Endometrial microvascular endothelial cells (primary cell): Measurements from ENCODE around the gene AGAP3. TPM values are rescaled to one million over a fixed set of nuclear protein-coding genes. Genes with fewer than 3 reads are reported as not detected.

ENCODE experiments used
- in situ Hi-C: cut with HindIII; loops from 2 replicates; pipeline ENCODE4 v1.10.0; 2017; ENCODE audit warnings: low sequenced_read_pairs, low pct_unique_long_range_greater_than_20kb; ENCODE audit errors: inconsistent ontology term
- total RNA-seq: library from RNA; depleted of rRNA; stranded (reverse); fragments of >200 nt; gene quantifications from one replicate; pipeline ENCODE4 v1.2.3, GENCODE V29; 2015; ENCODE audit errors: inconsistent ontology term

The AGAP3 gene
- total RNA-seq, 1 donor from 2014 or later: 52.1 TPM

DNA sequence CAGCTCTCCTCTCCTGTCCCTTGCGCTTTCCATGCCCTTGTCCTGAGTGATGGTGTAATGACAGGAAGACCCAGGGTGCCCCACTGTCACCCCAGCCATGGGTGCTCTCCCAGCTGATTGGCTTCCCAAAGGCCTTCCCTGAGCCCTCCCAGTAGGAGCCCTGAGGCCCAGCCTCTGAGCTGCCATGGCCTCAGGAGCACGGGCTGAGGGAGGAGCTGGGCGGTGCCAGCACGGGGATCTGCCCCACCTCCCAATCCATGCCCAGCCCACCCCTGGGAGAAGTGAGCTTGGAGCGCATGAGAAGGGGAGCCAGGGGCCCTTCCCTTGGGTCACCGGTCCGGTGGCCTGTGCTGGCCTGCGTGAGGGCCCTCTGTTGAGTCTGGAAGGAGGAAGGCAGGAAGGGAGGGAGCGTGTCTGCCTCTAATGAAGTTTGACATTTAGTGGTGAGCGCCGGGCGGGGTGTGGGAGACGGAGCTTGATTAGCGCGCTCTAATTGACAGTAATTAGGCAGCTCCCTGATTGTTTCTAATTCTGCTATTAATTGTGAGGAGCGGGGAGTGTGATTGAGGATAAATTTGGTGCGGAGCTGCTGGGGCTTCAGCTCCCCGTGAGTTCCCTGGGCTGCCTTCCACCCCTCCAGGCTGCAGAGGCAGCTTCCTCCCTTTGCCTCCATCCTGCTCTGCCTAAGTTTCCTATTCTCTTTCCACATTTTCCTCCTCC, 53.0 kb downstream of the AGAP3 start:
- in situ Hi-C loops: no loop called here

DNA sequence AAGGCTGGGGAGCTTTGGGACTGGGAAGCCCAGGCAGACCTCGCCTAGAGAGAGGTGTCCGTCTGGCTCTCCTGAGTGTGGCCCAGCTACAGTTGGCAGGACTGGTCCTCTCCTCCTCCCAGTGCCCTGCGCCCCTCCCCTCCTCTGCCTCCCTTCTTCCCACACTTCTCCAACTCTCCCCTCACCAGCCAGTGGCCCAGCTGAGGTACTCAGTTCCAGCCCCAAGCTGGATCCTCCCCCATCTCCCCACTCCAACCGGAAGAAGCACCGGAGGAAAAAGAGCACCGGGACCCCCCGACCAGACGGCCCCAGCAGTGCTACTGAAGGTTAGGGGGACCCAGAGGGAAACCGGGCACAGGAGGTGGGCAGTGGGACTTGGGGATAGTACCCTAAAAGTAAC, 53.5 kb downstream of the AGAP3 start:
- in situ Hi-C loops: no loop called here

DNA sequence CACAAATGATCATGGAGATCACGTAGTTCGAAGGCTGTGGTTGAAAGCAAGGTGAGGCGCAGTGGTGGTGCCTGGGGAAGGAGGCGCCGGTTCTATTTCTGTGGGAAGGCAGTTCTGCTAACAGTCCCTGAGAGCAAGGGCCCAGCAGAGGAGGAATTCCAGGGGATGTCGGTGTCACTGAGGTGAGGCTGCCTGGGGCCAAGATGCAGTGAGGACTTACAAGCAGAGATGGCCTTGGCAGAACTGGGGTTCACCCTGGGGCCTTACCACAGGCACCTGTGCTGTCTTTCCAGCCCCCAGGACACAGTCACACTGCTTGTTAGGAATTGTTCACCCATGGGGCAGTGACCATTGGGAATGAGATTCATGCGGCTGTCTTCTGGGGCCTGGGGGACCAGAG, 54.6 kb downstream of the AGAP3 start:
- in situ Hi-C loops: no loop called here

DNA sequence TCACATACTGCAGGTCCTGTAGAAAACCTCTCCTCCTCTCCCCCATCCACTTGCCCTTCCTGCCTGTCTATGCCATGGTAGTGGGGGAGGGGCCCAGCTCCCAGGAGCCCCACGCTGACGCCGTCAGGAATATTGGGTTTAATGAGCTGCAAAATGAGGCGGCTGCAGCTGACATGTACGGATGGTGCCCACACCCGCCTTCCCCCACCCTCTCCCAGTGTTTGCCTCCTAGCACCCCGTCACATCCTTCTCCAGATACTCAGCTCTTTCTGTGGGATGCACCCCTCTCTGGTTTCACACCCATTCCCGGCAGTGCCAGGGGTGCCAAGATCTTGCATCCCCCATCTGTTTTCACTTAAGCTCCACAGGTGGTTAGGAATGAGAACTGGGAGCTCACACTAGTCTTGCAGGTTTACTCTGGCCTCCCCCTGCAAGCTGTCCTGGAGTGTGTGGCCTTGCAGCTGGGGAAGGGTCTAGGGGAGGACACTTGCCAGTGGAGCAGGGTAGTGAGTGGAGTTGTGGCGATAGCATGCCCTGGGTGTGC, 55.1 kb downstream of the AGAP3 start:
- in situ Hi-C loops: no loop called here

DNA sequence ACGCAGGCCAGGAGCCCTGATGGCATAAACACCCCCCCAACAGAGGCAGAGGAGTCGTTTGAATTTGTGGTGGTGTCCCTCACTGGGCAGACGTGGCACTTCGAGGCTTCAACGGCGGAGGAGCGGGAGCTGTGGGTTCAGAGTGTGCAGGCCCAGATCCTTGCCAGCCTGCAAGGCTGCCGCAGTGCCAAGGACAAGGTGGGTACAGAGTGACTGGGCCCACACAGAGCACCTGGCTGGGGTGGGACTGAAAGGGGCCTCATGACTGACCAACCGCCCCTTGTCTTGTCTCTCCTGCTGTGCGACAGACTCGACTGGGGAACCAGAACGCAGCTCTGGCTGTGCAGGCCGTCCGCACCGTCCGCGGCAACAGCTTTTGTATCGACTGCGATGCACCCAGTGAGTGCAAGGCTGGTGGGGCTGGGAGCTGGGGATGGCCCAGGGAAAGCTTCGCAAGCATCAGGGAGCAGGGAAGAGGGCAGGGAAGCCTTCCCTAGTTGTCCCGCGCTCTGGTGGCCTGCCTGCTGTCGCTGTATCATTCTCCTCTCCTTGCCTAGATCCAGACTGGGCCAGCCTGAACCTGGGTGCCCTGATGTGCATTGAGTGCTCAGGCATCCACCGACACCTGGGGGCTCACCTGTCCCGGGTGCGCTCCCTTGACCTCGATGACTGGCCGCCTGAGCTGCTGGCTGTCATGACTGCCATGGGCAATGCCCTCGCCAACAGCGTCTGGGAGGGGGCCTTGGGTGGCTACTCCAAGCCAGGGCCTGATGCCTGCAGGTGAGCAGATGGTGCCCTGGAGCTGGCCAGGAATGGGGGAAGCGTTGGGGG, 55.8 kb downstream of the AGAP3 start:
- in situ Hi-C loops: no loop called here

DNA sequence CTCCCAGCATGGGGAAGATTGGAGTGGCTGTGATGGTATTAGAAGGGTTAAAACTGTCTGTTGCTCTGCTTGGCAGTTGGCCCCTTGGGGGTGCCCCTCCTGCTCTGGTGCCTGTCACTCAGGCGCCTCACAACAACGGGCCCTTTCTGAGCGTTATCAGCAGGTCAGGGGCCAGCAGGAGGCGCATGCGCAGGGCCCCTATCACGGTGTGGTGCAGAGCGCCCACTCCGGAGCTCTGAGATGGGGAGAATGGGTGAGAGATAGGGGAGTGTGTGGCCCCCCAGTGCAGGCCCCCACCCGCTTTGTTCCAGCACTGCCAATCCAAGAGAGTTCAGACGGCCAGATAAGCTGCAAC, 56.4 kb downstream of the AGAP3 start:
- in situ Hi-C loops: no loop called here

DNA sequence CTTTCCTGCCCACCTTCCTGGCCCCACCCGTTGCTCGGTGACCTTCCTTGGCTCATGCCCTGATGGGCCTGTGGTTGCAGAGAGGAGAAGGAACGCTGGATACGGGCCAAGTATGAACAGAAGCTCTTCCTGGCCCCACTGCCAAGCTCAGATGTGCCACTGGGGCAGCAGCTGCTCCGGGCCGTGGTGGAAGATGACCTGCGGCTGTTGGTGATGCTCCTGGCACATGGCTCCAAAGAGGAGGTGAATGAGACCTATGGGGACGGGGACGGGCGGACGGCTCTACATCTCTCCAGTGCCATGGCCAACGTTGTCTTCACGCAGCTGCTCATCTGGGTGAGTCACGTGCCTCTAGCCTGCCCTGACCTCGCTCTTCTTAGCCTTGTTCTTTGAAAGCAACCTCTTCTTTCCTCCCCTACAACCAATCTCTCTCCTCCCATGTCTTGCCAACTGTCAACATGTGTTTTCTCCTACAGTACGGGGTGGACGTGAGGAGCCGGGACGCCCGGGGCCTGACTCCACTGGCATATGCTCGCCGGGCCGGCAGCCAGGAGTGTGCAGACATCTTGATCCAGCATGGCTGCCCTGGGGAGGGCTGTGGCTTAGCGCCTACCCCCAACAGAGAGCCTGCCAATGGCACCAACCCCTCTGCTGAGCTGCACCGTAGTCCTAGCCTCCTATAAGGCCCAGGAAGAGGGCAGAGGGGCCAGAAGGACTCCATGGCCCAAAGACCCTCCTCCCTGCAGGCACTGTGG, 57.2 kb downstream of the AGAP3 start:
- in situ Hi-C loops: no loop called here

DNA sequence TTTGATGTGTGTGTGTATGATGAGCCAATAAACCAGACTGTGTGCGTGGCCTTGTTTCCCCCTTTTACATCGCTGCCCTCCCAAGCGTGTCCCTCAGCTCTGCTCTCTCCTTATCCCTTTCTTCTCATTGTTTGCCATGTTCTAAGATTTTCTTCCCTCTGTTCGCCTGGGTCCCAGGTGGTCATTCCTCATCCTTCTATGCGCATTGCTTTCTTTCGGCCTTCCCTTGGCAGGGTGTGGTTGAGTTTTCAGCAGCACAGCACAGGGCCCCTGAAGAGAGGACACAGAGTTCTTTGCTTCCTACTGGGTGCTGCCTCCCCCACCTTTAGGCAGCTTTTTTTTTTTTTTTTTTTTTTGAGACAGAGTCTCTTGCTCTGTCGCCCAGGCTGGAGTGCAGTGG, 58.1 kb downstream of the AGAP3 start:
- in situ Hi-C loops: no loop called here

DNA sequence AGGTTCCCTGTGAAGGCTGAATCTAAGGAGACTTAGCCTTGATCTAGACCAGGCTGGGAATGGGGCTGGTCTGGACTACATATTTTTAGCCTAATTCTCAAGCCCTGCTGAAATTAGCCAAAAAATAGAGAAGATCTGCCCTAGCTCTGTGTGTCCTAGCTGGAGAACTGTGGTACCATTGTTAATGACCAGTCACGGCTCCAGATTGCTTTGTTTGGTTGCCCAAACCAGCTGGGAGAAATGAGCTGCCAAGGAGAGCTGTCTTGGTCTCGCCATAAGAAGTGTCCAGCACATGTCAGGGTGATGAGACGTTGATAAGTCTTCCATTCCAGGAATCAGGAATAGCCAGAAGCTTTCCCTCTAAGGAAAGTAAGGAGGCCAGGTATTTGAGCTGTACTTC, 60.5 kb downstream of the AGAP3 start:
- in situ Hi-C loops: no loop called here

DNA sequence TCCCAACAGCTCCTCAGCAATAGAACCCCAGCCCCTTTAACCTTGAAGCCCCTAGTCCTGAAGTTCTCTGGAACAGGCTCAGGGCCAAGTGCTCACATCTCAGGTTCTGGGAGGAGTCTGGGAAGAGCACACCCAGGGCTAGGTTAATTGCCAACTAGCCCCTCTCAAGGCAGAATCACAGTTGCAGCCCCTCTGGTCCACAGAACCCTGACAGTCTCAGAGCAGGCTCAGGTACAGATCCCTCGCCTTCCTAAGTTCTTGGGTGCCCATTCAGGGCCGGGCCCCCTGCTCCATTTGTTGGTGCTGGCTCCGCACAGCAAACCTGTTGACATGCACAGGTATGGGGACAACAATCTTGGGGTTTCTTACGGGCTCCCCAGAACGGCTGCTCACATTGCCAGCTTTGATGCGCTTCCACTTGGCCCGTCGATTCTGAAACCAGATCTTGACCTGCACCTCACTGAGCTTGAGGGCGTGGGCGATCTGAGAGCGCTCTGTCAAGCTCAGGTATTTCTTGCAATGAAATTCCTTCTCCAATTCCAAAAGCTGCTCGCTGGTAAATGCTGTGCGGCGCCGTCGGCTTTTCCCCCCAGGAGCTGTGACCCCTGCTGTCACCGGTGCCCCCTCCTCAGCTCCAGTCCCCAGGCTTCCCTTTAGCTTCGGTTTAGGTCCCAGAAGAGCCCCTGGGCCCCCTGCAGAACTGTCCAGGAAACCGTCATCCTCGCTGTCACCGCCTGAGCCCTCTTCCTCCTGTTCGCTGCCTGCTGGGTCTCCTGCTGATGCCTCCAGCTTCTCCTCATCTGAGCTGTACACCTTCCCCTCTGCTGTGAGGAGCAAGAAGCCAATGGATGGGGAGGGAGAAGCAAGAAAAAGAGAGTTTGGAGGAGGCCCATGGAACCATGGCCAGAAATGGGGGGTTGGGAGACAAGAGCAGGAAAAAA, 62.3 kb downstream of the AGAP3 start:
- in situ Hi-C loops: no loop called here

DNA sequence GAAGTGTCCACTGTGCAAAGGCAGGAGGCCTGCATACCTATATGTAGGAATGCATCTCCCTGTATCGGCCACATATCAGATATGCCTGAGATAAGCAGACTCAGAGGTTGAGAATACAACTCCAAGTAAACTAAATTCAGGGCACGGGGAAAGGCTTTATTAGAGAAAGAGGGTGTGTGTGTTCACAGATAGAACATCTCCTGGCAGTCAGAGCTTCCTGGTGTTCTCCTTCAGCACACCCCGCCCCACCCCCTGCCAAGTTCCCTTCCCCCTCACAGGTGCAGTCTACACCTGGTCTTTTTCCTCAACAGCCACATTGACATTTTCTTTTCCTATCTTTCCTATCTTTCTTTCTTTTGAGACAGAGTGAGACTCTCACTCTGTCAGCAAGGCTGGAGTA, 64.1 kb downstream of the AGAP3 start:
- in situ Hi-C loops: no loop called here

DNA sequence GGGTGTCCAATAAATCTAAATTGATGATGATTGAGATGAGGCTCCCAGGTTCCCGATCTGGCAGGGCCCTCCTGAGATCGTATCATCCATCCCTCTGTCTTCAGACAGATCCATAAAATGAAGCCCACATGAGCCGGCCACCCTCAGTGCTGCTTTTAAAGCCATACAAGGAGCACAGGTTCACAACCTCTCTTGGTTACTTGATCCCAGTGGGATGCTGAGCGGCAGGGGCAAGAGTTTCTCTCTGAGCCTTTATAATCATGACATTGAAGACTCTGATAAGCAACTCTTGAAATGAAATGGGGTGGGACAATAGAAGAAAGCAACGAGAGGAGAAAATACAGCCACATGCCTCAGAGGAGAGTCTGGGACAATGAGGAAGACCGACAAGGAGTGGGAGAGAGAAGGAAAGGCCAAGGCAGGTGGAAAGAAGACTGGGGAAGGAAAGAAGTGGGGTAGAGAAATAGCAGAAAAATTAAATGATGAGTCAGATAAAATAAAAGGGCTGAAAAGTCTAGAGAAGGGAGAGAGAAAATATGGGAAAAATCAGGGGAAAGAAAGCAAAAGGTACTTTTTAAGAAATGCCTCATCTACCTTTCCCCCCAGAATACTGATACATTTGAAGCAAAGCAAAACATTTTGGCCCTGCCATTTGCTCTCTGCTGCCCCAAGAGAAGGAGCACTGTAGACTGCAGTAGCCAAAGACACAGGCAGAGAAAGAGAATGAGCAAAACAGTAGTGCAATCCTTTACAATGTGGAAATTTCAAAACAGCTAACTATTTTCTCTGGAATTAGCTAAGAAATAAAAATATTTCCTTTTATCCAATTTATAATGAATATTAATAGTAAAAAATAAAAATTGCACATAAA, 66.6 kb downstream of the AGAP3 start:
- in situ Hi-C loops: no loop called here

DNA sequence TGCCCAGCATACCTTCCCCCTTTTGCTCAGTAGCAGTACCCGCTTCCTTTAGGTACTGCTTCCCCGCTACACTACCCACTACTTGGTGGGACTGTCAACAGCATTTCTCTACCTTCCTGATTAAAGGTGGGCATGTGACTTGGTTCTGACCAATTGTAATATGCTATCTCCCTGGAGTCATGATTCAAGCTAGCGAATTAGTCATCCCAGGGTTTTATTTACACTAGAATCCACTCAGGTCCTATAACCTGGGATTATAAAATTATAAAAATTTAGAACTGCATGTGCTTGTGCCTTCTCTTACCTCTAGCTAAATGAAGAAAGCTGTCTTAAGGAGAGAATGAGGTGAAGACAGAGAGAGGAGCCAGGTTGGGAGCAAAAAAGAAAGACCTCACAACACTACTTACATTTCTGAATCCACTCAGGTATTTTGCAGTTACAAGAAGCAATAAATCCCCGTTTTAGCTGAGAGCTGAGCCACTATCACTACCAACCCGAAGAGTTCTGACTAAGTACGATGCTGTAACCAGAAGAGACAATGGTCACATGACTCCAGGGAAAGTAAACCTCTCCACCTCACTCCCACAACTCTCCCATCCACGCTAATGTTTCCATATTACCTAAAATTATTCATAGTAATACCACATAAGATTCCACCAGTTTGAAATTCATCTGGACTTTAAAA, 71.5 kb downstream of the AGAP3 start:
- in situ Hi-C loops: no loop called here

DNA sequence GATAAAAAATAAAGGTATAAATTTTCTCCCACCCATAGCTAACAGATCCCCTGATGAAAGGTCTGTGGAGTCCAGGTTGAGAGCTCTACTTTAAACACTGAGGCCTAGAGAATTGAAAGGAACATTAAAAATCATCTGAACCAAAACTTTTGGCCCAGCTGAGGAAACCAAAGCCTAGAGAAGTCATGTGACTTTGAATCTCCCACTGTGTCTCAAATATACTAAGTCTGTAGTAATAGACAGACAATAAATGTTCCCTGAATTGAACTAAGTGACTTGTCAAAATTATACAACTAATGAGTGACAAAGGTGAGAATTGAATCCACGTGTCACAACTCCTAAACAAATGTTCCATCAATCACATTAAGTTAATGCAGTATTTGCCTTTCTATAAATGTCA, 75.5 kb downstream of the AGAP3 start:
- in situ Hi-C loops: loop anchor here (10.0 kb wide), 1 partner anchor 77 kb away; the partner anchor contains the start of genes AGAP3, FASTK and TMUB1

DNA sequence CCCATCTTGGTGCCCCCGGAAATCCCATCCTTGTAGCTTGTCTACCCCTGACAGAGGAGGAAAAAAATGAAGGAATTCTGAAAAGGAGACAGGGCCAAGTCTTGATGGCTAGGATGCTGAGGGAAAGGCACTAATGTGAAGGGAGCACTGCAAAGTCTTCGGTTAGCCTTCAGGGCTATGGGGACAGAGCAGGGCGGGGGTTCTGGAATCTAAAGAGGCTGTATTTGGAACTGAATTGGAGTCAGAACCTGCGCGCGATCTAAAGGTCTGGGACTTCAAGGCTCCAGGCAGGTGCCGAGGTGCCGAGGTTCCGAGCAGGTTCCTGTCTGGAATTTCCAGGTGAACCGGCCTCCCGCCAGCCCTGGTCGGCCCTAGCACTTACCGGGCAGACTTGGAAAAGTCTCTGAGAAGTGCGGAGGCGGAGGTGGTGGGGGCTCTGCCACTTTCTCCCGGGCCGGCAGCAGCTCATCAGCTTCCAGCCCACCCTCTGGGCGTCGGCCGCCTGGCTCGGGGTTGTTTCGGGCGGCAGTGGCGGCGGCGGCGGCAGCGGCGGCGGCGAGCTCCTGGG, 80.4 kb downstream of the AGAP3 start:
- in situ Hi-C loops: loop anchor here (10.0 kb wide), 1 partner anchor 82 kb away; the partner anchor contains the start of genes AGAP3, FASTK and TMUB1

DNA sequence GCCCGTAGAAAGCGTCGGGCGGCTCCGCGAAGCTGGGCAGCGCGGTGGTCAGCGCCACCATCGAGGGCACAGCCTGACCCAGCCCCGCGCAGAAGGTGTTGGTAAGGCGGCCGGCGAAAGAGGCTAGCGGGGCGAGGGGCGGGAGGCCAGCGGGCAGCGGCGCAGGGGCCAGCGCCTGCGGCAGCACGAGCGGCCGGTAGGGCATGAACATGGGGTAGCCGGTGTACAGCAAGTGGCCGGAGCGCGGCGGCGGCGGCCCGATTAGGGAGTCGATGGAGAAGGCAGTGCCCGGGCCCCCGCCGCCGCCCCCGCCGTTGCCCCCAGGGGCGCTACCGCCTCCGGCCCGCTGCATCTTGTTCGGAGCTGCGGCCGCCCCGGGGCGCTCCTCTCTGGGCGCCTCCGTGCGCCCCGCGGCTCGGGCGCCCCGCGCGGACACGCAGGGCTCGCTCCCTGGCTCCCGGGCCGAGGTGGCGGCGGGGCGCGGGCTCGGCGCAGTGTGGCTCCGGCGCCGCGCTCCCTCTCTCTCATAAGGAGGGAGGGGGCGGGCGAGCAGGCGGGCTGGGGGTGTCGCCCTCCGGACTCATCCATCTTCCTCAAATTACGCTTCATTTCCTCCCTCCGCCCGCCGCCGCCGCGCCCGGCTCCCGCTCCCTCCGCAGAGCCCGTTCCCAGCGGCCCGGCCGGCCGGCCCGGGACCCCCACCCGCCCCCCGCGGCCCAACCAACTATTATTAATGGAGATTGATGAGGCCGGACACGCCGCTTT, 81.1 kb downstream of the AGAP3 start, which contains the start of gene GBX1:
GBX1 (minus strand) TSS at position 498 of the 765 bp plus-strand sequence; CDS start at position 352, 146 bp downstream.
- in situ Hi-C loops: loop anchor here (10.0 kb wide), 1 partner anchor 83 kb away; the partner anchor contains the start of genes AGAP3, FASTK and TMUB1
